Testis (tissue), 2 donors: ENCODE measurements around the gene CHN2.

Experiments
- CTCF ChIP-seq, 3 experiments: fragments of 450-650 bp in 2 of 3; fragments of 200-600 bp in 1 of 3; sonication (generic) in 1 of 3; IDR thresholded peaks; one replicate each; pipeline ENCODE4 v1.5.1; 2016 to 2019; ENCODE audit warnings: antibody characterized with exemption in 3 of 3, mild to moderate bottlenecking in 2 of 3, moderate library complexity in 1 of 3
- POLR2A ChIP-seq: fragments of 450-650 bp; IDR thresholded peaks from one replicate; pipeline ENCODE4 v1.6.1; 2017; ENCODE audit warnings: antibody characterized with exemption, mild to moderate bottlenecking, moderate library complexity

GRCh38 chr7:29306319-29306991 is 111.9 kb downstream of the CHN2 start:
- TF ChIP-seq CTCF (IDR thresholded peaks at IDR 0.05) (no peak), POLR2A (no peak)
